Measurements from ENCODE around the gene MAP2.

MAP2 gene

DNA sequence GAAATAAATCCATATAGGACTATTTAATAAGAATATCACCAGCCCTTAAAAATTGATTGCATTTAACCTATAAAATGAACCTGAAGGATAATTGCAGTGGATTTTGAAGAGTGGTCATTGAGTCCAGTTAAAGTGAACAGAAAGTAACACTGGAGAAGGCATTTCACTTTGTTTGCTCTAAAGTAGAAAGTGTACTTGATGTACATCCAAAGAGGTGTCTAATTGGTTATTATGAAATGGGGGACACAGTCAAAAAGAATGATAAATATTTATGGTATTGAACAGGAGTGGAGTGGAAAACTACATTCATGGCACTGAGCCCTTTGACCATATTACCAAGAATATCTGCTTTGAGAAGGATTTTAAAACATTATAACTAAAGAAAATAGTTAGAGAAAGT, 28.2 kb upstream of the MAP2 start:
- TF ChIP-seq, protein P1, sequence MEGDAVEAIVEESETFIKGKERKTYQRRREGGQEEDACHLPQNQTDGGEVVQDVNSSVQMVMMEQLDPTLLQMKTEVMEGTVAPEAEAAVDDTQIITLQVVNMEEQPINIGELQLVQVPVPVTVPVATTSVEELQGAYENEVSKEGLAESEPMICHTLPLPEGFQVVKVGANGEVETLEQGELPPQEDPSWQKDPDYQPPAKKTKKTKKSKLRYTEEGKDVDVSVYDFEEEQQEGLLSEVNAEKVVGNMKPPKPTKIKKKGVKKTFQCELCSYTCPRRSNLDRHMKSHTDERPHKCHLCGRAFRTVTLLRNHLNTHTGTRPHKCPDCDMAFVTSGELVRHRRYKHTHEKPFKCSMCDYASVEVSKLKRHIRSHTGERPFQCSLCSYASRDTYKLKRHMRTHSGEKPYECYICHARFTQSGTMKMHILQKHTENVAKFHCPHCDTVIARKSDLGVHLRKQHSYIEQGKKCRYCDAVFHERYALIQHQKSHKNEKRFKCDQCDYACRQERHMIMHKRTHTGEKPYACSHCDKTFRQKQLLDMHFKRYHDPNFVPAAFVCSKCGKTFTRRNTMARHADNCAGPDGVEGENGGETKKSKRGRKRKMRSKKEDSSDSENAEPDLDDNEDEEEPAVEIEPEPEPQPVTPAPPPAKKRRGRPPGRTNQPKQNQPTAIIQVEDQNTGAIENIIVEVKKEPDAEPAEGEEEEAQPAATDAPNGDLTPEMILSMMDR (conservative IDR thresholded peaks at IDR 0.05; ENCODE audit: low read depth), result no peak
- no peak for DNase-seq (ENCODE audit: low spot score)
- ChIA-PET CTCF (no interaction called here), POLR2A (ENCODE audit: low non-redundant PET) (no interaction called here)
- H3K27ac ChIP-seq, result no peak overlapping the region

DNA sequence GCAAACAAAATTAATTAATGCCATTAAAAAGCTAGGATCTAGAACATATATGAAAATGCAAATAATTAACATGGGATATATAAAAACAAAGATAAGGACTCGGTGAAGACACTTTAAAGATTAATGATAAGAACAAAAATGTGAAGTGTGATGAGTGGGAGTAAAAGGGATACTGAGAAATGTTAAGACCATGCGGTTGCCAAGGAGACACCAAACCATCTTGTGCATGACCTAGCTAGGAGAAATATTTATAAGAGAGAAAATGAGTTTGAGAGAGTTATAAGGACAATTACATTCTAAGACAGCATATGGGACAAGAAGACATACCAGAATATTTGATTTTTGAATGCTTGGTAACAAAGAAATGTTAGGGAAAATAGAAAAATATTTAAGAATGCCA, 25.4 kb upstream of the MAP2 start:
- ChIA-PET CTCF (interaction anchor here (0.7 kb wide), 1 partner anchor 47 kb away, joined by 4 read pairs; no protein-coding TSS in a partner anchor), POLR2A (ENCODE audit: low non-redundant PET) (no interaction called here)
- no peak overlapping the region for H3K27ac ChIP-seq
- TF ChIP-seq, protein P1 (conservative IDR thresholded peaks at IDR 0.05; ENCODE audit: low read depth), result no peak
- no peak for DNase-seq (ENCODE audit: low spot score)

DNA sequence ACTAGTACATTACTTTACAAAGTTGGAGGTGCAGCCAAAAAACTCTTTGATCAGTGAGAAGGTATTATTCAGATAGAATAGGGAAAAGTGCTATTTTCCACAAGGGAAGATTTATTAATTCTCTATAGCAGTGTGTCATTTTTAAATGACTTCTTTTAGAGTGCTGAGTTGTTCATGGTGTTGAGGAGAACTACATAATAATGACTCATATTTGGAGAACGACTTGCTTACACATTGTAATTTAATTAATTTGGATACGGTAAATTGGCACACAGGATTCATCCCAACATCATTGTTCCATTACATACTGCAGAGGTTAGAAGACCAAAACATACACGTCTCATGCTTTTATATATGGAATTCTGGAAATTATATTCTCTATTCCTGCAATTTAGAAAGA, 22.1 kb upstream of the MAP2 start:
- TF ChIP-seq, protein P1 (conservative IDR thresholded peaks at IDR 0.05; ENCODE audit: low read depth), result no peak
- POLR2A ChIA-PET (ENCODE audit: low non-redundant PET), result no interaction called here
- DNase-seq (ENCODE audit: low spot score), result no peak
- H3K27ac ChIP-seq, result no peak overlapping the region
- CTCF ChIA-PET, result no interaction called here

DNA sequence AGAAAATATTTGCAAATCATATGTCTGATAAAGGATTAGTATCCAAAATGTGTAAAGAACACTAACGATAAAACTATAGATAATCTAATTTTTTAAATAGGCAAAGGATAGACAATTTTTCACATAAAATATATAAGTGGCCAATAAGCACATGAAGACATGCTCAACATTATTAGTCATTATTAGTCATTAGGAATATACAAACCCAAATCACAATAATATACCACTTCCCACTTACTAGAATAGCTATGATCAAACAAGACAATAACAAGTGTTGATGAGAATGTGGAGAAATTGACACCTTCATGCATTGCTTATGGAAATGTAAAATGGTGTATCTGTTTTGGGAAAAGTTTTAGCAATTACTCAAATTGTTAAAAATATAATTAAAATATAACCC, 12.6 kb upstream of the MAP2 start:
- no peak overlapping the region for H3K27ac ChIP-seq
- CTCF ChIA-PET, result no interaction called here
- POLR2A ChIA-PET (ENCODE audit: low non-redundant PET), result no interaction called here
- no peak for DNase-seq (ENCODE audit: low spot score)
- TF ChIP-seq, protein P1 (conservative IDR thresholded peaks at IDR 0.05; ENCODE audit: low read depth), result no peak

DNA sequence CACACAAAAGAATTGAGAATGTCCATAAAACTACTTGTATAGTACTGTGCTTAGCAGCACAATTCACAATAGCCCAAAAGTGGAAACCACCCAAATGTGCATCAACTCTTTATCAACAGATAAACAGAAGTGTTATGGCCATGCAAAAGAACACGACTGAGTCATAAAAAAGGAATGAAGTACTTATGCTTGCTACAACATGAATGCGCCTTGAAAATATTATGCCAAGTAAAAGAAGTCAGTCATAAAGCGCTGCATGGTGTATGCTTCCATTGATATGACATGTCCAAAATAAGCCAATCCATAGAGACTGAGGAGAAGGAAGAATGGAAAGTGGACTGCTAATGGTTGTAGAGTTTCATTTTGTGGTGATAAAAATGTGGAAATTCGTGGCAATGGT, 12.1 kb upstream of the MAP2 start:
- CTCF ChIA-PET, result no interaction called here
- H3K27ac ChIP-seq, result no peak overlapping the region
- no peak for DNase-seq (ENCODE audit: low spot score)
- TF ChIP-seq, protein P1 (conservative IDR thresholded peaks at IDR 0.05; ENCODE audit: low read depth), result no peak
- POLR2A ChIA-PET (ENCODE audit: low non-redundant PET), result no interaction called here

DNA sequence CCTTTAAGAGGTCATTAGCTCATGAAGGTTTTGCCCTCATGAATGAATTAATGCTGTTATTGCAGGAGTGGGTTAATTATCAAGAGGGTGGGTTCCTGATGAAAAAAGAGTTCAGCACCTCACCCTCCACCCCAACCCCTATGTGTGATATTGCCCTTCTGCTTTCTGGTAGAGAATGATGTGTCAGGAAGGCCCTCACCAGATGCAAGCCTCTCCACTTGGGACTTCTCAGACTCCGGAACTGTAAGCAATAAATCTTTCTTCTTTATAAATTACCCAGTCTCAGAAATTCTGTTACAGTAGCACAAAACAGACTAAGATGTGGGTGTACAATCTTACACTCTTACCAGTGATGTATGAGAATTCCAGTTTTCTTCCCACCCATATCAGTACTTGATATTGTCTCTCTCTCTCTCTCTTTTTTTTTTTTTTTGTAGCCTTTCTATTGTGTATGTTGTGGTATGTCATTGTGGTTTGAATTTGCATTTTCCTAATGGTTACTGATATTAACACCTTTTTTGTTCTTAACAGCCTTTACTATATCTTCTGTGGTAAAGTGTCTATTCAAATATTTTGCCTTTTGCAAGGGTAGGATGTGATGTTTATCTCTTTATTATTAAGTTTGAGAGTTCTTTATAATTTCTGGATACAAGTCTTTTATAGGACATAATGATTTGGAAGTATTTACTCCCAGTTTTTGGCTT, 10.4 kb upstream of the MAP2 start:
- DNase-seq (ENCODE audit: low spot score), result no peak
- POLR2A ChIA-PET (ENCODE audit: low non-redundant PET), result no interaction called here

More for the DNA sequence above, 10.4 kb upstream of the MAP2 start:
- CTCF ChIA-PET, result no interaction called here
- no peak overlapping the region for H3K27ac ChIP-seq
- TF ChIP-seq, protein P1 (conservative IDR thresholded peaks at IDR 0.05; ENCODE audit: low read depth), result no peak

Measured in RWPE1 (cell line).